GM21515 (cell line): ENCODE results near the gene NEAT1.

Experiments used
- ATAC-seq: cut with Tn5 transposase; IDR thresholded peaks from one replicate; pipeline ENCODE4 v1.9.1; 2021; ENCODE audit not compliant: unreplicated experiment

The NEAT1 gene

GRCh38 chr11:65421794-65422632, 585 bp upstream of the NEAT1 start:
- no peak for ATAC-seq

DNA sequence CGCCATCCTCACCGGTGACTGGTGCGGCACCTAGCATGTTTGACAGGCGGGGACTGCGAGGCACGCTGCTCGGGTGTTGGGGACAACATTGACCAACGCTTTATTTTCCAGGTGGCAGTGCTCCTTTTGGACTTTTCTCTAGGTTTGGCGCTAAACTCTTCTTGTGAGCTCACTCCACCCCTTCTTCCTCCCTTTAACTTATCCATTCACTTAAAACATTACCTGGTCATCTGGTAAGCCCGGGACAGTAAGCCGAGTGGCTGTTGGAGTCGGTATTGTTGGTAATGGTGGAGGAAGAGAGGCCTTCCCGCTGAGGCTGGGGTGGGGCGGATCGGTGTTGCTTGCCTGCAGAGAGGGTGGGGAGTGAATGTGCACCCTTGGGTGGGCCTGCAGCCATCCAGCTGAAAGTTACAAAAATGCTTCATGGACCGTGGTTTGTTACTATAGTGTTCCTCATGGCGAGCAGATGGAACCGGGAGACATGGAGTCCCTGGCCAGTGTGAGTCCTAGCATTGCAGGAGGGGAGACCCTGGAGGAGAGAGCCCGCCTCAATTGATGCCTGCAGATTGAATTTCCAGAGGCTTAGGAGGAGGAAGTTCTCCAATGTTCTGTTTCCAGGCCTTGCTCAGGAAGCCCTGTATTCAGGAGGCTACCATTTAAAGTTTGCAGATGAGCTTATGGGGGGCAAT, 1.1 kb downstream of the NEAT1 start:
- no peak for ATAC-seq

DNA sequence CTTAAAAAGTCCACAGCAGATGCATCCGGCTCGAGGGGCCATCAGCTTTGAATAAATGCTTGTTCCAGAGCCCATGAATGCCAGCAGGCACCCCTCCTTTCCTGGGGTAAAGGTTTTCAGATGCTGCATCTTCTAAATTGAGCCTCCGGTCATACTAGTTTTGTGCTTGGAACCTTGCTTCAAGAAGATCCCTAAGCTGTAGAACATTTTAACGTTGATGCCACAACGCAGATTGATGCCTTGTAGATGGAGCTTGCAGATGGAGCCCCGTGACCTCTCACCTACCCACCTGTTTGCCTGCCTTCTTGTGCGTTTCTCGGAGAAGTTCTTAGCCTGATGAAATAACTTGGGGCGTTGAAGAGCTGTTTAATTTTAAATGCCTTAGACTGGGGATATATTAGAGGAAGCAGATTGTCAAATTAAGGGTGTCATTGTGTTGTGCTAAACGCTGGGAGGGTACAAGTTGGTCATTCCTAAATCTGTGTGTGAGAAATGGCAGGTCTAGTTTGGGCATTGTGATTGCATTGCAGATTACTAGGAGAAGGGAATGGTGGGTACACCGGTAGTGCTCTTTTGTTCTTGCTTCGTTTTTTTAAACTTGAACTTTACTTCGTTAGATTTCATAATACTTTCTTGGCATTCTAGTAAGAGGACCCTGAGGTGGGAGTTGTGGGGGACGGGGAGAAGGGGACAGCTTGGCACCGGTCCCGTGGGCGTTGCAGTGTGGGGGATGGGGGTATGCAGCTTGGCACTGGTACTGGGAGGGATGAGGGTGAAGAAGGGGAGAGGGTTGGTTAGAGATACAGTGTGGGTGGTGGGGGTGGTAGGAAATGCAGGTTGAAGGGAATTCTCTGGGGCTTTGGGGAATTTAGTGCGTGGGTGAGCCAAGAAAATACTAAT, 1.9 kb downstream of the NEAT1 start:
- no peak for ATAC-seq

GRCh38 chr11:65425105-65425970, 2.7 kb downstream of the NEAT1 start:
- no peak for ATAC-seq

GRCh38 chr11:65425971-65426838, 3.6 kb downstream of the NEAT1 start:
- ATAC-seq, result no peak

GRCh38 chr11:65426839-65427690, 4.5 kb downstream of the NEAT1 start:
- no peak for ATAC-seq

DNA sequence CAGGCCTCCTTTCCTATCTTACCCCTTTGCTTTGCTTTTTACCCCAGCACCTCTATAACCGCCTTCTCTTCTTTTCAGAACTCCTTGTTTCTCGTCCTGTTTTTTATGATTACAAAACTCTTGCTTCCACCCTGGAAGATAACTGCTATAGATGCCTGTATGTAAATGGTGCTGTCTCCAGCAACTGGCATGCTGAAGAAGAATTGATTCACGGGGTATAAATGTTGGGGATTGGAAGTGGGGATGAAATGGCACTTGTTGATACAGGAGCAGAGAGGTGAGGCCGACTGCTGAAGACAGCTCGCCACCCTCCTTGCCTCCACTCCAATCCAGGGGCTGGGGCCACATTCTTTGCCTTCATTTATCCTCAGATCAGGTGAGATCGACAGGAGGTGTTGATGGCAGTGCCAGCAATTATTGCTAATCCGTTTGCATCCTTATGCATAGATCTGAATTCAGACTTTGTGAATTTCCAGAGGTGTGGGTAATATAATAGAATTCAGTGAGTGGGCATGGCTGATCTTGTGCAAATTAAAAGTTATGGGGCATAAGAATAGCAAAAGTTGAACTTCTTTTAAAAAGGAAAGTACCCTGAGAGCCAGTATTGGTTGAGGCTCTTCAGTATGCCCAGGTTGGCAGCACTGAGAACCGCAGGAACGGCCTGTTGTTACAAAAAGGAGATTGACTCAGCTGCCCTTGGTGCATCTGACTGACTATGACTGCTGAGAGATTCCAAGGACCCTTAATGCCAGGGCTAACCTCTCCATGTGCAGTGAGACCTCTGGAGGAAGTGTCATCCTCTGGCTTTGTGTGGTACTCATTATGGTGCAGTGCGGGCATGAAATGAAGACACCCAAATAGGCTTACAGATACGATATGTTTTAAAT, 5.3 kb downstream of the NEAT1 start:
- ATAC-seq, result no peak

DNA sequence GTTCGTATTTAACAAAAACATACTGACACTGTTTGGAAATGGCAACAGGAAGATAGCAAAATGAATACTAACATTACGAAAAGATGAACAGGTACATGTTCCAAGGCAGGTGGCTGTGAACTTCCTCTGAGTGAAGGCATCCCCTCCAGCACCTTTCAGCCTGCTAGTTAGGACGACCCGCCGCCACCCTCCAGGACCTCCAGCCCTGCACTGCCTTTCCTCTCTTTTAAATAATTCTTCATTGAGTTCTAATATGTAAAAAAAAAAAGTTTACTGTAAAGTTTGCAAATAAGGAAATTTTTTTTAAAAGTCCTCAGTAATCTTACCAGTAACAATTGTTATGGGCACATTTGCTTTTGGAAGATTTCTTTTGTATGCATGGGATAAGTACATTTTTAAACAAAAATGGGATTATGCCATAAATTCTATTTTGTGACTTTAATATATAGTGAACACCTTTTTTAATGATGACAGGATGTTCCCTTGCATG, 6.0 kb downstream of the NEAT1 start:
- ATAC-seq, result no peak

DNA sequence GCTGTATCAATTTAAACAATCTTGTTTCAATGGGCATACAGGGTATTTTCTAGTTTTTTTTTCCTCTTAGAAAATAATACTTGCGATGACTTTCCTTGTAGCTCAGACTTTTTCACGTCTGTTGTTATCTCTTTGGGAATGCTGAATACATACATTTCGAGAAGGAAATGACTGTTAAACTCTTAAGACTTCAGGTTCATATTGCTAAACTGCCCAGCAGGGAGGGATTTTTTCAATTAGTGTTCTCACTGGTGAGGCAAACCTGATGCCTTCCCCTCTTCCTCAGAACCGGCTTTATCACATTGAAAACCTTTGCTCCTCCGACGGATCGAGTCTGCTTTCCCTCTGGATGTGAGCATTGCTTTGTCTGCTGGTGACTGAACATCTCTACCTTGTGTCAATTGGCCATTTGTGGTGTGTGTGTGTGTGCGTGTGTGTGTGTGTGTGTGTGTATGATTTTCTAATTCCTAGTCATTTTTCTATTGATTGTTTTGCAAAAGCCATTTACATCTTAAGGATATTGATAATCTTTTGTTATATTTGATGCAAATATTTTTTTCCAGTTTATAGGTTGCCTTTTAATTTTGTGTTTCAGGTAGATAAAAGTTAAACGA, 6.6 kb downstream of the NEAT1 start:
- no peak for ATAC-seq

DNA sequence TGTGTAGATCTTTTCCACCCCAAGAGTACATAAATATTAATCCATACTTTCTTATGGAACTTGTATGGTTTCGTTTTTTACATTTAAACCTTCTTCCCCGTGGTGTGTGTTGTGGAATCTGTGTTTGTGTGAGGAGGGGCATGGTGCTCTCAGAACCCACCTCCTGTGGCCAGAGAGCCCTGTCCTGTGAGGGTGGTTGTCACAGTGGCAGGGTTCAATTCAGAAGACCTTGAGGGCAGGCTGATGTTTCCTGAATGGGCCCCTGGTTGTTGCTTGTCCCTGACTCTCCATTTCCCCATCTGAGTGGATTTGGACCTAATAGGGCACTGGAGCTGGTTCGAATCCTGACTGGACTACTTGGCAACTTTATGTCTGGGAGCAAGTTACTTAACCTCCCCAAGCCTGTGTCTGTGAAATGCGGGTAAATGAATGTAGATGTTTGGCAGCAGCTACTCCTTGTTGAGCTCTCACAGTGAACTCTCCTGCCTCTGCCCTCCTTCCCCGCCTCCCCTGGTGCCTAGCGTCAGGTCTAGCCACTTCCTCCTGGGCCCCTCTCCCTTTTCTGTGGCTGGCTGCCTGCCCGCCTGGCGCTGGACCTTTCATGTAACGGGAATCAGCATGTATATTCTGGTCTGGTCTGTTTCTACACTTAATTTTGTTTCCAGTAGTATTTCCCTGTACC, 7.3 kb downstream of the NEAT1 start:
- no peak for ATAC-seq

DNA sequence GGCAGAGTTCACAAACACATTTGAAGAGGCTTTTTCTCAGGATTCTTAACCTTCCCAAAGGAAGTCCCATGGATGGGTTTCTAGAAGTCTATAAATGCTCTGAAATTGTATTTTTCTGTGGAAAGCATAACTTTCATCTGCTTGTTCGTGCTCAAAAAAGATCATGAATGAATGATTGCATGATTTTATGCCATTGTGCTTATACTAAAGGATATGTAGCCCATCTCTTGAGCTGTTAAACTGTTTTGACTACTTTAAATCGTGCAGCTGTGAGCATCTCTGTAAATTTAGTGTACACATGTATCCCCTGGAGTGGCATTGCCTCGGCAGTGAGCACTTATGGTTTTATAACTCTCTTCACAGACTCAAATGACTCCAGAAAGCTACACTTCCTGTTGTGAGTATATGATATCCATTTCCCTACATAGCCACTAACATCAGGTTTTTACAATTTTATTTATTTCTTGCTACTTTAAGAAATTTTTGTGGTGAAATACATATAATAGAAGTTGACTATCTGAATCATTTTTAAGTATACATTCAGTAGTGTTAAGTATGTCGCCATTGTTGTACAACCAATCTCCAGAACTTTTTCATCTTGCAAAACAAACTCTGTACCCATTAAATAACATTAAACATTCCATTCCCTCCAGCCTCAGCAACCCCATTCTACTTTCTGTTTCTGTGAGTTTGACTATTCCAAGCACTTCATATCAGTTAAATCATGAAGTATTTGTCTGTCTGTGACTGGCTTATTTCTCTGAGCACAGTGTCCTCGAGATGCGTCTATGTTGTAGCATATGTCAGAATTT, 8.0 kb downstream of the NEAT1 start:
- ATAC-seq, result no peak

- no peak for ATAC-seq
Measured at GRCh38 chr11:65431451-65432099, 9.0 kb downstream of the NEAT1 start.

GRCh38 chr11:65432100-65432650, 9.6 kb downstream of the NEAT1 start:
- no peak for ATAC-seq

DNA sequence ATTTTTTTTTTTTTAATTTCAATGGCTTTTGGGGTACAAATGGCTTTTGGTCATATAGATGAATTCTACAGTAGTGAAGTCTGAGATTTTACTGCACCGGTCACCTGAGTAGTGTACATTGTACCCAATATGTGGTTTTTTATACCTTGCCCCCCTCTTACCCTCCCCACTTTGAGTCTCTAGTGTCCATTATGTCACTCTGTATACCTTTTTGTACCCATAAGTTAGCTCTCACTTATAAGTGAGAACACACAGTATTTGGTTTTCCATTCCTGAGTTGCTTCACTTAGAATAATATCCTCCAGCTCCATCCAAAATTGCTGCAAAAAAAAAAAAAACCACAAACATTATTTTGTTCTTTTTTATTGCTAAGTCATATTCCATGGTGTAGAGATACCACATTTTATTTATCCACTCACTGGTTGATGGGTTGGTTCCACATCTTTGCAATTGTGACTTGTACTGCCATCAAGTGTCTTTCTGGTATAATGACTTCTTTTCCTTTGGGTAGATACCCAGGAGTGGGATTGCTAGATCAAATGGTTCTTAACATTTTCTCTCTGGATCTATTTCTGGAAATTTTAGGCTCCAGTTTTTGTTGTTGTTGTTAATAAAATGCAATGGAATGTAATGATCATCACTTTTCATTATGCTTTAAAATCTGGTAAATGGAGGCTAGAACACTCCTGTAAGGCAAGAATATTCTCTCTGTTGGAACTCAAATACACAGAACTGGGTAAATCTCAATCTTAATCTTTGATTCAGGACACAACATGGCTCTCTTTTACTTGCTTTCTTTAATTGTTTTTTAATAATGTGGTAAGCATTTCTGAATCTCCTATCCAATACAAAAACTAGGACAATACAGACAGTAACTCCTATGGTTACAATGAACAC, 10.3 kb downstream of the NEAT1 start:
- no peak for ATAC-seq
